NCI-H2107 (cell line): ENCODE data around the gene FAM240A.
"Not testable (repeated sequence)": the region's sequence is repeated elsewhere in the genome, so short reads cannot be mapped to it uniquely, and the experiment has no call there.

Source experiments
- DNase-seq: peaks from one replicate; lab custom pipeline; 2025; lab: John Stamatoyannopoulos, UW

The FAM240A gene

DNA sequence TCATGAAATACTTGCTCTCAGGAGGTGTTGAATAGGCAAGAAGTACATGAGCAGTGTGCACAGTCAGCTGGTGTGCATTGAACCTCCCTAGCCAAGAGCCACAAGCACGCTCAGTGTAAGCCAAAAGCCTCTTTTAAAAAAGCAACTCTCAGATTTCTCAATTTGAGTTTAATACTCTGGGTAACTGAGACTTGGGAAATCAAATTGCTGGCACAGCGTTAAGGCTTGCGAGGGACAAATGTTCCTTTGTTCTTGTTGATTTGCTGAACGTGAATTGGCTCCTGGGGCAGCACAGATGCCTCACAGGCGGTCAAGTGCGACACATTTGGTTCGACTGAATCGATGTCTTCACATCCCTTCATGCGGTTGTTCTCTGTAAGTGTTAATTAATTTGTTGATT lies at the start of gene FAM240A:
TSS of gene FAM240A (plus strand) at position 202 of the 400 bp plus-strand sequence. CDS start at position 361, 159 bp downstream.
- no peak for DNase-seq

DNA sequence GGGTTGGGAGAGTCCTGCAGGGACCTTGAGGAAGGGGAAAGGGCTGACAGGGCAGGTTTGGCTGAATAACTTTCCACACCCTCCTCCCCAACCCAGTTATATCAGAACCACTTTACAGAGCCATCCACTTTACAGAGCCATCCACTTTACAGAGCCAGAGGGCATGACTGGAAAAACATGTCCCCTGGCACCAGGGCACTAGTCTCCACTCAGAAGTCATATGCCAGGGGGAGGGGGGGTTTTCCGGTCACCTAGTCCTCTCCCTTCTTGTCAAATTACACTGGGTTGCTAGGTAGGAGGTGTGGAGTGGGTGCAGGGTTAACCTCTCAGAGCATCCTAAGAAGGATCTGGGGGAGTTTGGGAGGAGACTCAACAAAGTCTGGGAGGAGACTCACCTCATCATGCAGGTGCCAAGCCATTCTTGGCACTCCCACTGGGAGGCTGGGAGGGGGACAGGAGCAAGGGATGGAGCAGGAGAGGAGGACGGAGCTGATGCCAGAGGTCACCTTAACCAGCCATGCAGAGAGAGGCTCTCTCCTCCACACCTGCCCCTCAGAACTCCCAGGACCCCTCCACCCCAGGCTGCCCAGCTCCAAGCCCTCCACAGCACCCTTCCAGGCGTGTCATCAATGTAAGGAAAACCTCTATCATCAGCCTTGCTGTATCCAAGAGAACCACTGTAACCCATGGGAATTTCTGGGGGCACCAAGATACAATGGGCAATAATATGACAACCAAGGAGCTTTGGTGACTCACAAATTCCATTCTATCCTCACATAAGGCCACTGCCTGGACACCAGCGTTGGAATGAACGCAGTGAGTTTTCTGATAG lies 47.9 kb upstream of the FAM240A start:
- DNase-seq = no peak

DNA sequence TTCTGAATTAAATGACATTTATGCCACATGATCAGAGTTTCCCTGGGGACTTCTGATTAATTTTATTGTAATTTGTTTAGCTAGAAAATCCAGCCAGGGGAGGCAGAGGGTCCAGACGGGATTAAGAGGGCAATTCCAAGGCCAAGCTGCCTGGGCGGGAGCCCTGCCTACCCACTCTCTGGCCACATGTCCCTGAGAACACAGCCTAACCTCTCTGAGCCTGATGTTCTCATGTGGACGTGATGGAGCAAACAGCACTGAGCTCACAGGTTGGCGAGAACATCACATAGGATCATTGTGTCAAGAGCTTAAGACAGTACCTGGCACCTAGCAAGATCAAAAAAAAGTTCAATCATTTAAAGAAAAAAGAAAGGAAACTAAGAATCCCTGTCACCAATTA lies 47.2 kb upstream of the FAM240A start:
- DNase-seq = no peak

DNA sequence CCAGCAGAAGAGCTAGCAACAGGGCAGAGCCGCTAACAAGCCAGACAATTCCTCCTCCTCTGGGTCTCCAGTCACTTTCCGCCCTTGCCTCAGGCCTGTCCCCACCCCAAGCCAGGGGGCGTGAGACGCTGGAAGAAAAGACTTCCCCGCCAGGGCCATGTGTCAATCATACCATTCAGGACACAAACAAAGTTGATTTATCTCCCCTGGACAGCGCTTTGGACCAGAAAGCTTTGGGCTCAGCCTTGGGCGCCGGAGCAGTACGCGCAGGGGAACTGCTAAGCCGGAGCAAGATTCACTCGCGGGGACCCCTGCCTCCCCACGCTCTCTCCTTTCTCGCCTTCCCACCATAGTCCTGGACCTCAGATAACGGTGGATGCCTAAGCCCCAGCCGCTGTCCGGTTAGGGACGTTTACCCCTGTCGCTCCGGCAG lies 46.7 kb upstream of the FAM240A start:
- DNase-seq = no peak

DNA sequence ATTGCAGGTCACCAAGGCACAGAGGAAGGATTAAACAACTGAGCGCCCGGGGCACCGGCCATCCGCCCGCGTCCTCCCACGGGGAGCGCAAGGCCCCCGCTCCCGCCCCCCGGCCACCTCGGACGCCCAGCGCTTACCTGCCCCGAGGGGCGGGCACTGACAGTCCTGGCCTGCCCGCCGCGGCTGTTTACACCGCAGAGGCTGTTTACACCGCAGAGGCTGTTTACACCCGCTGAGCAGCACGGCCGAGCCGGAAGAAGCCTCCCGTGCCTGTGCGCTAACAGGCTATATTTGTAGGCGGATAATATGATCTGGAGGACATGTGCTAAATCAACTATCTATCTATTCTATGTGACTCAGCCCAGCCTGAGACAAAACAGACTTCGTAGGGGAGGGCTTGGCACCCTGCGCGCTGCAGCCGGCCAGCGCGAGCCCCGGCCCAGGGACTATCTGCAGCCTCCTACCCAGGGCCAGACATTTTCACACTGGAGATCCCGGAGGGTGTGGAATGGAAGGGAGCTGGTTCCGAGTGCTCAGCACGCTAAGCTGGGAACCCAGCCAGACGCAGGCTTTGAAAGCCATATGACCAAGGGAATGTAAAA lies 46.2 kb upstream of the FAM240A start, which contains the start of gene LRRC2:
TSS of gene LRRC2 (minus strand) at position 263 of the 602 bp plus-strand sequence. CDS start 14,711 bp downstream, outside the sequence.
- no peak for DNase-seq

DNA sequence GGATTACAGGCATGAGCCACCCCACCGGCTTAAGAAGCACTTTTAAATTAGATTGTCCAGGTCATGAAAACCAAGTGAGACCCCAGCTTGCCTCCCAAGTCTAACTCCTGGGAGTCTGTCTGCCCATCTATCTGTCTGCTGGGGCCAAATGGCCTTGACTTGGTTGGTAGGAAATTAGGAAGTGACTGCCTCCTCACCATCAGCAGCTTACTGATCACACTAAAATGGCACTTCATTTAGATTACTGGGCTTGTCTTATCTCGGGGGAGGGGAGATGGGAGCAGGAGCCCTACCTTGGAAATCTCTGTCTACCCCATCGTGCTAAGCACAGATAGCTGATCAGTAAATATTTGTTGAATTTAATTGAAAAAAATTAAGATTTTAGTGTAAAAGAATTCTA lies 40.6 kb upstream of the FAM240A start:
- no peak for DNase-seq

DNA sequence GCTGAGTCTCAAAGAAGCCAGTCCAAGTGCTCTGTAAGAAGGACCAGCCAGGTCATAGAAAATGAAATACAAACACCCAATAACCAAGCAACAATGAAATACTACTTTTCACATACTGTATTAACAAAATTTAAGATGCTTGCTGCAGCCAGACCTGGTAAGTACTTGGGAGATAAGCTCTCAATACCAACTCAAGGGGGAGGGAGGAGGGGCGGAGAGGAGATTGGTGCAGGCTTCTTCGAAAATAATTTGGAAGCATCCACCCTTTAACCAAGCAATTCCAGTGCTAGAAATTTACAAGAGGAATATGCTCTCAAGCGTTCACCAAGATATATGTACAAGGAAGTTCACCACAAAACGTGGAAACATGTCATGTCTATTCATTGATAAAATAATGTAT lies 38.6 kb upstream of the FAM240A start:
- DNase-seq = no peak

DNA sequence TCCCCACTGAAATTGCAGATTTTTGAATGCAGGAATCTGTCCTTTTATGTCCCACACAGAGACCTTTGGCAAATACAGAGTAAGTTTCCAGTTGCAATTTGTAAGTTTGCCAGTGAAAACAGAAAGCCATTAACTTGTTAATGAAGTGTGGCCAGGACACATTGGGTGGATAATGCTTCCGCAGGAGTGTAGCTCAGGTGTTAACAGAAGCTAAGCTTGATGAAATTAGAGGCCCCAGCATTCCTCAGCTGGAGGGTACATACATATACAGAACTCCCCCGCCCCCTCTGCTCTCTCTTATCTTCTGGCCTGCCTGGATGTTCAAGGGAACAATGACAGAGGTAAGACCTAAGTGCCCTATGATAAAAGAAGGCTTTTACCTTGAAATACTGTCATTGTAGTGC lies 38.1 kb upstream of the FAM240A start:
- DNase-seq = no peak

DNA sequence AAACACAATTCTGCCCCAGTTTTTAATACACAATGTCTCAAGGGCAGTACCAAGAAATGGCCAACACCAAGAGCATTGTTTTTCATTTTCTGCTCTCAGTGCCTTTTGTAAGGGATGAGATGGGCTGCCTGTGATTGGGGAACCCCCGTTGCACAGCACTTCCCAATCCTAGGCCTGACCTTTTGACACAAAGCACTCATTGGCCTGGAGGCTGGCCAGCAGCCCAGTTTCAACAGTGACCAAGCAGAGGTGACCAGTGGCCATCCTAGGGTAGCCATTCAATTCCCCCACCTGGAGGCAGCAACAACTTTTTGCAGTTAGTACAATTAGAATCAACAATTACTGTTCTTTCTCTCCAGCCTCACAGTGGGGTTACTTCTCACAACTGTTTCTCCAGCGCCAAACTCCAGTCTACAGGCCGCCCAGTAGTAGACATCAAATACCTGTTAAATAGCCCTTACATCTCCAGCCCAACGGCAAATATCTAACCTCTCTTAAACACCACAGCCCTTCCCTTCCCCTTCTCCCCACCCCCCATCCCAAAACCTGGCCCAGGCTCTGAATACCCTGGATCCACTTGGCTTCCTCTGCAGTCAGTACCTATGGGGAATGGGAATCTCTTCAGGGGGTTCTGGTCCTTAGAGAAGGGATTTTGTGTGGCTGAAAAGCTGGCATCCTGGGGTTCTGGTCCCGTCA lies 37.3 kb upstream of the FAM240A start:
- no peak for DNase-seq

DNA sequence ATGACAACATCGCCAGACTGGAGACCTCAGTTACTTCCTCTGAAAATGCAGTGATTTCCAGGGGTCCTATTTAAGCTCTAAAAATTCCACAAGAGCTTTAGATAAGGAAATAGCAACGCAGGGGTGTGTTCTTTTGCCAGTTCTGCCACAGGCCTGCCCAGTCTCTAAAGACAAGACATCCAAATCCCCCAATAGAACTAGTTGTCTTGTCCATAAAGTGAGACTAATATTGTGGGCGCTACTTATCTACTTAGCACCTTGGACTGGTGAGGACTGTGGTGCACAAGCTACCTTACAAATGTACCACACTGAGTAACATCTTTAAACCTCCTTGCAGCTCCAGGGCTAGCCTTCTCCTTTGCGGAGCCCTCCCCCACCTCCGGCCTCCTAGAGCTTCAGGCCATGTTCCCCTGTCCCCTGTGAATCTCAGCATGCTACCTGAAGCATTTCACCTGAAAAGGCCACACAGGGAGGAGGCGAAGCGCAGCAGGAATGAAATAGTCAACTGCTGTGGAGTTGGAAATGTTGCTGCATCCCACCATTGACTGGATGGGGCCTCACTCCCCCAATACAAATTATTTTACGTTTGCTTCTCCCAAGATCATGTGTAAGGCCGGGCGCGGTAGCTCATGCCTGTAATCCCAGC lies 36.6 kb upstream of the FAM240A start:
- DNase-seq = no peak

DNA sequence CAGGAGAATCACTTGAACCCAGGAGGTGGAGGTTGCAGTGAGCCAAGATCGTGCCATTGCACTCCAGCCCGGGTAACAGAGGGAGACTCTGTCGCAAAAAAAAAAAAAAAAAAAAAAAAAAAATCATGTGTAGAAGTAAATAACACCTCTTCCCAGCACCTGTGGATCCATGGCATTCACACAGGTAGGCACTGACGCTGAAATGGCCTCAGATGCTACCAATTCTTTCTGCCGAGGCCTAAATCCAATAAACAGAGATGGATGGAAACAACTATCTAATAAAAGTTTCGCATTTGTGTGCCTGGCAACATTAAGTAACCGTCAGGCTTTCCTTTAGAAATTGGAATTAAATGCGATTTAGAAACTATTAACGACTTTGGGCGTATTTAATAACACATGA lies 35.9 kb upstream of the FAM240A start:
- DNase-seq = no peak

DNA sequence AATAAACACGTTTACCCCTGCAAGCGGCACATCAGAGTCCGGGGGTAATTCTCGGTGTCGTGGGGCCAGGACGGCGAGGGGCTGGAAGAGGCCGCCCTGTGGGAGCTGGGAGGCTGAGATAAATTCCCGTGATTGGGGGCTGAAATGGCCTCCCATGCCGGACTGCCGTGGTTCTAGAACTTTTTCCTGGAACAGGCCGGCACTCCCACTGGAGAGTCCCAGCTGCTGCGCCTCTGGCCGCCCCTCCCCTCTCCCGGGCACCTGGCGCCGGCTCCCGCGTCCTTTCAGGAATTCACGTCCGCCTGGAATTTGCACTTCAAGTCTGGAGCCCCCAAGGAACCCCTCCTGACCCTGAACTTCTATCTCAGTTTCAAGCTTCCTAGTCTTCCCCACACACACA lies 35.4 kb upstream of the FAM240A start:
- no peak for DNase-seq

DNA sequence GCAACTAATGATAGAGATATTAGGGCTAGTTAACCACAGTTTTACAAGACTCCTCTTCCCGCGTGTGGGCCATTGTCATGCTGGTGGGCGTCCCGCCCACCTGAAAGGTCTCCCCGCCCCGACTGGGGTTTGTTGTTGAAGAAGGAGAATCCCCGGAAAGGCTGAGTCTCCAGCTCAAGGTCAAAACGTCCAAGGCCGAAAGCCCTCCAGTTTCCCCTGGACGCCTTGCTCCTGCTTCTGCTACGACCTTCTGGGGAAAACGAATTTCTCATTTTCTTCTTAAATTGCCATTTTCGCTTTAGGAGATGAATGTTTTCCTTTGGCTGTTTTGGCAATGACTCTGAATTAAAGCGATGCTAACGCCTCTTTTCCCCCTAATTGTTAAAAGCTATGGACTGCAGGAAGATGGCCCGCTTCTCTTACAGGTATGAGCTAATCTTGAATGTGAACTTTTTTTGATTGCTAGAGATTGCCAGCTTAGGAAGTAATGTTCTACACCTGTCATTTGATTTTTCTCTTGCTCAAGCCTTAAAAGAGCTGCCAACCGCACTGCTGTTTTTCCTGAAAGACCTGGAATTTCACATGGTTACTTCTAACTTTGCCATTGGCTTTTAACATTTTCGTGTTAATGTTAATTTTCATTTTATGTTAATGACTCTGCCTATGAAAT lies 34.6 kb upstream of the FAM240A start:
- not testable (repeated sequence) for DNase-seq

DNA sequence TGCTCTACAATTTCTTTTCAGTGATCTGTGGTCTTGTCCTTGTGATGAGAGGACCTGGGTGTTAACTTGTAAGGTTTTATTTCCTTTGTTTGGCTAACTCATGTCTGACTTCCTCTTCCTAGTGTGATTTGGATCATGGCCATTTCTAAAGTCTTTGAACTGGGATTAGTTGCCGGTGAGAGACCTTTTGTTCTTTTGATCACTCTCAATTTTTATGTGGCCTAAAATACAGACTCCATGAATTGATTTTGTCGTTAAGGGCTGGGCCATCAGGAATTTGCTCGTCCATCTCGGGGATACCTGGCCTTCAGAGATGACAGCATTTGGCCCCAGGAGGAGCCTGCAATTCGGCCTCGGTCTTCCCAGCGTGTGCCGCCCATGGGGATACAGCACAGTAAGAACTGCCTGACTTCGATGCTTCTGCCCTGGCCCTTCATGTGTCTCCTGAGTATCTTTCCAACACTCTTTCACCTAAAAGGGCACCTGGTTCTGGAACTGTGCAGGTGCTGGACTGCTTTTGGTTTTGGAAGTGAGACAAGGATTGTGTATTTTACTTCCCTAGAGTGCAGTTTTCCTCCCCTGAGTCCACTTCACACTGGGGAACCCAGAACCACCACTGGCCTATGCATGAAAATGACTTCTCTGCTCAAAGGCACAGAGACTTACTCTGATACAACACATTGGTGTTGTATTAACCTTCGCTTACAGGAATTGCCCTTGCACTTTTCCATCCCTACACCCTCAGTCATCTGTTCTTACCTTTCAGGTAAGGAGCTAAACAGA lies 33.2 kb upstream of the FAM240A start:
- DNase-seq = no peak

DNA sequence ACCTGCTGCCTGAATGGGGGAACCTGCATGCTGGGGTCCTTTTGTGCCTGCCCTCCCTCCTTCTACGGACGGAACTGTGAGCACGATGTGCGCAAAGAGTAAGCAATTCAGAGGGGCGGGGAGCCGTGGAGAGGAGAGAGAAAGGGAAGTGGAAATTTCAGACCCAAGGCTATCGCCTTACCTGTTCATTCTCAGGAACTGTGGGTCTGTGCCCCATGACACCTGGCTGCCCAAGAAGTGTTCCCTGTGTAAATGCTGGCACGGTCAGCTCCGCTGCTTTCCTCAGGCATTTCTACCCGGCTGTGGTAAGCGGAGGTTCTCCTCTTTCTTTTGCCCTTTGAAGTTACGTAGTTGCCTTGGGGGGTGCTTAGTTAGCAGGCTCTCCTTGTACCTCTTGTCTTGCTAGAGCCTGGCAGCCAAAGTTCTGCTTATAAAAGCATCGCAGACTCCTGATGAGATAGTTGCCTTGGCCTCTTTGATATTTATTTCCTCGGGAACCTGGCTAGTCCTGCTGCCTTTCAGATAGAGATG lies 32.5 kb upstream of the FAM240A start:
- DNase-seq = no peak

DNA sequence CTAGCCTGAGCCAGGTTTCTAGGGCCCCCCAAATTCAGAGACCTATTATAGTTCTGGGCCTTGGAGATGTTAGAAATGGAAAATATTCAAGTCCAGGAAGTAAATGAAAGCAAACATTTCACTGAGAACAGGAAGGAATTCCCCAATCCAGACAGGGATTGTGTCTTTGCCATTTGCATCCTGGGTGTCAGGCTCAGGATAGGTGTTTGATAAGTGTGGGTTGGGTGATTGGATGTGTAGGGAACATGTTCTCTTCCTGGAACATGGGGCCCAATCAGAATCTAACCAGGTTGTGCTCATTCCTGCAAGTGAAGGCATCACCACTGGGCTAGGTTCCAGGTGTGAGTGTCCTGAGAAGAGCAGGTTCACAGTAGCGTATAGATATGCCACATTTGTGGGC lies 31.6 kb upstream of the FAM240A start:
- no peak for DNase-seq

DNA sequence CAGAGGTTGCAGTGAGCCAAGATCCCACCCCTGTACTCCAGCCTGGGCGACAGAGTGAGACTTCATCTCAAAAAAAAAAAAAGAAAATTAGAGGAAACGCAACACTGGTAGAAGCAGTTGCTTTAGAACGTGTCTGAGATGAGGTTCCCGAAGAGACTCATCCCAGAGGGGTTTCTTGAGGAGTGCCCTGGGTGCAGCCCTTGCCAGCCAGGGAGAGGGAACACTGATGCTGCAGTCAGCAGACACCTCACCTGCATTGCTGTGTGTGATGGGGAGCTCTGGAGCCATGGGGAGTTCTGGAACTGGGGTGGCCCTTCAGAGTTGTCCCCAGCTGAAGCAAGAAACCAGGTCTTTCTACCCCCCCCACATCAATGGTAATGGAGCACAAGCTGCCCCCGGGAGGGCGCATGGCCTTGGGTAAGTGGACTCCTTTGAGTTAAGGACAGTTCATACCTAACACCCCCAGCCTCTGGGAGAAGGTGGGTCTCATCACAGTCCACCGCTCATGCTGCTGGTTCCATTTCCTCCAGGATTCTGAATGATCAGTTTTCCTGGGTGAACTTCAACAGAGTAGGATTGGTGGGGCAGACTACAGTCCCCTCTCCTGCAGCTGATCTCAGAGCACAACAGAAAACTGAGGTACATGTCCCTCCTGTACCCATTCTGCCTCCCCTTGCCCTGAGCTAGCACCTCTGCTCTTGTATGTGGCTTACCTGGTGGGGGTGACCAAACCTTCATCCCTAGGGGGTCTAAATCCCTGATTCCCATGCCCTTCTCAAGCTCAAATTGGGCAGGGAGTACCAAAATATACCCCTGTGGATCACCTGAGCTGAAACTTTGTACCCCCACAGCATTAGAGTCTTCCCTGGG lies 27.5 kb upstream of the FAM240A start:
- no peak for DNase-seq

DNA sequence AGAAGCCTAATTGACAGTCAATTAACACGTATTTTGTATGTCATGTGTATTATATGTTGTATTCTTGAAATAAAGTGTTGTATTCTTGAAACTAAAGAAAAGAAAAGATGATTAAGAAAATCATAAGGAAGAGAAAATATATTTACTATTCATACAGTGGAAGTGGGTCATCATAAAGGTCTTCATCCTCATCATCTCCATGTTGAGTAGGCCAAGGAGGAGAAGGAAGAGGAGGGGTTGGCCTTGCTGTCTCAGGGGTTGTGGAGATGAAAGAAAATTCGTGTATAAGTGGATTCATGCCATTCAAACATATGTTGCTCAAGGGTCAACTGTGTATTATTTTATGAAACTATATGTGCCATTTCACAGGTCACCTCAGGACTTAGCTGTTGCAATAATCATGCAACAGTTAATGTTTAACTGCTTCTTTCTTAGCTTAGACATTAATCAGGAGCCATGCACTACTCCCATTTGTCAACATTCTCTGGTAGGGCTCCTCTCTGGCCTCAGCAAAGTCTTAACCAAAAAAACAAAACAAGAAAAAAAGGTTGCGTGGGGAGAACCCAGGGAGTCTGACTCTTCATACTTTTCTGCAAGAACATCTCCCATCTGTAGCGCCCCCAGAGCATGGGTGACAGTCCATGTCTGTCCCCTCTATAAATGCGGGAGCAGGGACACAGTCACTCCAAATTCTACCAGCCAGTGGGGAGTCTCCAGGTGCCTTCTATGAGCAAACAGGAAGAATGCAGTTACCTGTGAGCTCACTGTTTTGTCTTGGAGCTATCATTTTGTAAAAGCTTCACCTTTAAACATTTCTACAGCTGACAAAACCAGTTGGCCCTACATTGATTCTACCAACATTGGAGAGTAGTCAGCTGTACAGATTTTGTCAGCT lies 26.3 kb upstream of the FAM240A start:
- DNase-seq = no peak
